ENCODE measurements around the gene CDHR3. TPM values are rescaled to one million over a fixed set of nuclear protein-coding genes. Genes with fewer than 3 reads are reported as not detected.

The CDHR3 gene
- total RNA-seq, 1 experiment from 2014 or later, result 6.5 TPM

GRCh38 chr7:105990727-105991453 lies 27.8 kb downstream of the CDHR3 start:
- POLR2A ChIA-PET, result no interaction called here
- peaks cover 7% of the 10 kb centered on the region for H3K27me3 ChIP-seq (ENCODE audit: control insufficient read depth, insufficient read depth, low read length)
- H3K4me1 ChIP-seq (ENCODE audit: control insufficient read depth, insufficient read depth, low read length), result no peaks in the 10 kb centered on the region
- TF ChIP-seq SIN3A (IDR thresholded peaks at IDR 0.05; ENCODE audit: borderline replicate concordance, insufficient read depth, low read depth, low read length) (no peak), POLR2AphosphoS5 (IDR thresholded peaks at IDR 0.05; ENCODE audit: low read depth, low read length) (no peak)
- BruUV-seq (replicated peaks), result no TSS peak
- H3K27ac ChIP-seq (ENCODE audit: low read length), result no peak overlapping the region
- in situ Hi-C loops (cut with HindIII; ENCODE audit: low pct_unique_long_range_greater_than_20kb, low sequenced_read_pairs), result no loop called here
- CTCF ChIA-PET, result no interaction called here
- DNase-seq (ENCODE audit: low read depth, low spot score), result no peak
- intact Hi-C loops (cut with micrococcal nuclease; ENCODE audit: unreplicated experiment), result no loop called here
- H3K4me3 ChIP-seq (ENCODE audit: low read depth in 2 of 2, low read length in 2 of 2), result no peak overlapping the region
- no peaks in the 10 kb centered on the region for H3K9me3 ChIP-seq (ENCODE audit: control insufficient read depth, insufficient read depth, low read depth, low read length)
- H3K36me3 ChIP-seq (ENCODE audit: control insufficient read depth, insufficient read depth, low read length), result no peaks in the 10 kb centered on the region
- no peak for ATAC-seq

DNA sequence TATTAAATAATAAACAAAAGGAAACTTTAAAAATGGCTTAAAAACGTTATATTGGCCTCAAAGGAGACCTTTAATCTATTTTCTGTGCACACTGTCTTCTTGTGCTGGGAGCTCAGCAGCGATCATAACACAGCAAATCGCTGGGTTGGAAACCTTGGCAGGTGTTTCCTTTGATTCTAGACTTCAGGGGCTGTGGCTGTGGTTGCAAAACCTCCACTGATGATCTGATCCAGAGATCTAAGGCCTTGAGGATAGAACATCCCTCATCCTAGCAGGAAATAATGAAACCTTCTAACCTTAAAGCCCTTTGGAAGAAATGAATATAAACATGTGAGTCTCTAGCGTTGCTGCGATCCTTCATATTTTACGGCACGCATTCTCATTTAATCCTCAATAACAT lies 29.8 kb downstream of the CDHR3 start:
- Histone ChIP-seq H3K4me3 (ENCODE audit: low read depth in 2 of 2, low read length in 2 of 2) (no peak overlapping the region), H3K4me1 (ENCODE audit: control insufficient read depth, insufficient read depth, low read length) (no peaks in the 10 kb centered on the region), H3K9me3 (ENCODE audit: control insufficient read depth, insufficient read depth, low read depth, low read length) (no peaks in the 10 kb centered on the region), H3K36me3 (ENCODE audit: control insufficient read depth, insufficient read depth, low read length) (no peaks in the 10 kb centered on the region), H3K27ac (ENCODE audit: low read length) (no peak overlapping the region), H3K27me3 (ENCODE audit: control insufficient read depth, insufficient read depth, low read length) (no peaks in the 10 kb centered on the region; the same call in 1 of the 2 replicates)
- no peak for ATAC-seq
- in situ Hi-C loops (cut with HindIII; ENCODE audit: low pct_unique_long_range_greater_than_20kb, low sequenced_read_pairs) (no loop called here), intact Hi-C loops (cut with micrococcal nuclease; ENCODE audit: unreplicated experiment) (no loop called here)
- BruUV-seq (replicated peaks), result no TSS peak
- CTCF ChIA-PET, result no interaction called here
- POLR2A ChIA-PET, result no interaction called here
- DNase-seq (ENCODE audit: low read depth, low spot score), result no peak
- TF ChIP-seq TCF7L2 (IDR thresholded peaks at IDR 0.05; ENCODE audit: low read depth, low read length) (no peak), CTCF (IDR thresholded peaks at IDR 0.05) (no peak), SIN3A (IDR thresholded peaks at IDR 0.05; ENCODE audit: borderline replicate concordance, insufficient read depth, low read depth, low read length) (no peak), POLR2AphosphoS5 (IDR thresholded peaks at IDR 0.05; ENCODE audit: low read depth, low read length) (no peak)
- TF ChIP-seq, protein P1, sequence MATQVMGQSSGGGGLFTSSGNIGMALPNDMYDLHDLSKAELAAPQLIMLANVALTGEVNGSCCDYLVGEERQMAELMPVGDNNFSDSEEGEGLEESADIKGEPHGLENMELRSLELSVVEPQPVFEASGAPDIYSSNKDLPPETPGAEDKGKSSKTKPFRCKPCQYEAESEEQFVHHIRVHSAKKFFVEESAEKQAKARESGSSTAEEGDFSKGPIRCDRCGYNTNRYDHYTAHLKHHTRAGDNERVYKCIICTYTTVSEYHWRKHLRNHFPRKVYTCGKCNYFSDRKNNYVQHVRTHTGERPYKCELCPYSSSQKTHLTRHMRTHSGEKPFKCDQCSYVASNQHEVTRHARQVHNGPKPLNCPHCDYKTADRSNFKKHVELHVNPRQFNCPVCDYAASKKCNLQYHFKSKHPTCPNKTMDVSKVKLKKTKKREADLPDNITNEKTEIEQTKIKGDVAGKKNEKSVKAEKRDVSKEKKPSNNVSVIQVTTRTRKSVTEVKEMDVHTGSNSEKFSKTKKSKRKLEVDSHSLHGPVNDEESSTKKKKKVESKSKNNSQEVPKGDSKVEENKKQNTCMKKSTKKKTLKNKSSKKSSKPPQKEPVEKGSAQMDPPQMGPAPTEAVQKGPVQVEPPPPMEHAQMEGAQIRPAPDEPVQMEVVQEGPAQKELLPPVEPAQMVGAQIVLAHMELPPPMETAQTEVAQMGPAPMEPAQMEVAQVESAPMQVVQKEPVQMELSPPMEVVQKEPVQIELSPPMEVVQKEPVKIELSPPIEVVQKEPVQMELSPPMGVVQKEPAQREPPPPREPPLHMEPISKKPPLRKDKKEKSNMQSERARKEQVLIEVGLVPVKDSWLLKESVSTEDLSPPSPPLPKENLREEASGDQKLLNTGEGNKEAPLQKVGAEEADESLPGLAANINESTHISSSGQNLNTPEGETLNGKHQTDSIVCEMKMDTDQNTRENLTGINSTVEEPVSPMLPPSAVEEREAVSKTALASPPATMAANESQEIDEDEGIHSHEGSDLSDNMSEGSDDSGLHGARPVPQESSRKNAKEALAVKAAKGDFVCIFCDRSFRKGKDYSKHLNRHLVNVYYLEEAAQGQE (IDR thresholded peaks at IDR 0.05; ENCODE audit: insufficient read depth in 1 of 2, low read depth in 2 of 2, low read length in 1 of 2), result no peak

Measured in Panc1 (cell line).